ENCODE data around the gene SEMA5B.

Gene SEMA5B

GRCh38 chr3:122988508-122988907, 39.1 kb downstream of the SEMA5B start:
- no peak overlapping the region for H3K4me2 ChIP-seq (ENCODE audit: low read length)
- no peaks in the 10 kb centered on the region for H3K4me1 ChIP-seq (ENCODE audit: insufficient read depth, low read length, severe bottlenecking)
- TF ChIP-seq EZH2 (IDR thresholded peaks at IDR 0.05; ENCODE audit: borderline replicate concordance, low read length) (no peak), CTCF (IDR thresholded peaks at IDR 0.05; ENCODE audit: low read length) (no peak)
- no peak overlapping the region for H3K9ac ChIP-seq (ENCODE audit: low read length)
- H3K9me2 ChIP-seq (ENCODE audit: low read depth, low read length): no peaks in the 10 kb centered on the region
- no peak overlapping the region for H2AFZ ChIP-seq (ENCODE audit: low read length)
- no peaks in the 10 kb centered on the region for H4K20me1 ChIP-seq (ENCODE audit: insufficient read depth, low read length)
- no peaks in the 10 kb centered on the region for H3K9me3 ChIP-seq (ENCODE audit: low read length)
- H3K27ac ChIP-seq (ENCODE audit: low read depth, low read length, poor library complexity, severe bottlenecking): no peak overlapping the region
- H3K27me3 ChIP-seq (ENCODE audit: insufficient read depth, low read length): peaks cover 5% of the 10 kb centered on the region
- H3K79me2 ChIP-seq (ENCODE audit: insufficient read depth, low read length): no peaks in the 10 kb centered on the region
- no peak overlapping the region for H3K4me3 ChIP-seq (ENCODE audit: low read depth, low read length, poor library complexity, severe bottlenecking)
- no peaks in the 10 kb centered on the region for H3K36me3 ChIP-seq (ENCODE audit: insufficient read depth, low read length)
- no peaks in the 10 kb centered on the region for H3F3A ChIP-seq (ENCODE audit: insufficient read depth, low read length)

GRCh38 chr3:122987736-122988319, 39.7 kb downstream of the SEMA5B start:
- no peaks in the 10 kb centered on the region for H3K9me2 ChIP-seq (ENCODE audit: low read depth, low read length)
- H3K9ac ChIP-seq (ENCODE audit: low read length): no peak overlapping the region
- no peaks in the 10 kb centered on the region for H3K9me3 ChIP-seq (ENCODE audit: low read length)
- H3K27ac ChIP-seq (ENCODE audit: low read depth, low read length, poor library complexity, severe bottlenecking): no peak overlapping the region
- no peaks in the 10 kb centered on the region for H3F3A ChIP-seq (ENCODE audit: insufficient read depth, low read length)
- no peak overlapping the region for H2AFZ ChIP-seq (ENCODE audit: low read length)
- H3K36me3 ChIP-seq (ENCODE audit: insufficient read depth, low read length): no peaks in the 10 kb centered on the region
- H3K4me3 ChIP-seq (ENCODE audit: low read depth, low read length, poor library complexity, severe bottlenecking): no peak overlapping the region
- H3K4me2 ChIP-seq (ENCODE audit: low read length): no peak overlapping the region
- no peaks in the 10 kb centered on the region for H3K4me1 ChIP-seq (ENCODE audit: insufficient read depth, low read length, severe bottlenecking)
- peaks cover 5% of the 10 kb centered on the region for H3K27me3 ChIP-seq (ENCODE audit: insufficient read depth, low read length)
- no peaks in the 10 kb centered on the region for H4K20me1 ChIP-seq (ENCODE audit: insufficient read depth, low read length)
- no peaks in the 10 kb centered on the region for H3K79me2 ChIP-seq (ENCODE audit: insufficient read depth, low read length)
- TF ChIP-seq EZH2 (IDR thresholded peaks at IDR 0.05; ENCODE audit: borderline replicate concordance, low read length) (no peak), CTCF (IDR thresholded peaks at IDR 0.05; ENCODE audit: low read length) (no peak)

- H3F3A ChIP-seq (ENCODE audit: insufficient read depth, low read length): no peaks in the 10 kb centered on the region
- TF ChIP-seq EZH2 (IDR thresholded peaks at IDR 0.05; ENCODE audit: borderline replicate concordance, low read length): no peak
- TF ChIP-seq CTCF (IDR thresholded peaks at IDR 0.05; ENCODE audit: low read length): no peak
- peaks cover 5% of the 10 kb centered on the region for H3K27me3 ChIP-seq (ENCODE audit: insufficient read depth, low read length)
- H3K36me3 ChIP-seq (ENCODE audit: insufficient read depth, low read length): no peaks in the 10 kb centered on the region
- H3K4me1 ChIP-seq (ENCODE audit: insufficient read depth, low read length, severe bottlenecking): no peaks in the 10 kb centered on the region
- H4K20me1 ChIP-seq (ENCODE audit: insufficient read depth, low read length): no peaks in the 10 kb centered on the region
- no peaks in the 10 kb centered on the region for H3K79me2 ChIP-seq (ENCODE audit: insufficient read depth, low read length)
- no peak overlapping the region for H3K9ac ChIP-seq (ENCODE audit: low read length)
- H3K9me3 ChIP-seq (ENCODE audit: low read length): no peaks in the 10 kb centered on the region
- H3K9me2 ChIP-seq (ENCODE audit: low read depth, low read length): no peaks in the 10 kb centered on the region
- no peak overlapping the region for H3K27ac ChIP-seq (ENCODE audit: low read depth, low read length, poor library complexity, severe bottlenecking)
- no peak overlapping the region for H3K4me2 ChIP-seq (ENCODE audit: low read length)
- H3K4me3 ChIP-seq (ENCODE audit: low read depth, low read length, poor library complexity, severe bottlenecking): no peak overlapping the region
- no peak overlapping the region for H2AFZ ChIP-seq (ENCODE audit: low read length)
Observed at GRCh38 chr3:122987231-122987630, 40.3 kb downstream of the SEMA5B start.
